Osteocyte (in vitro differentiated cells): ENCODE data around the gene ATG2B. TPM values are rescaled to one million over a fixed set of nuclear protein-coding genes. Genes with fewer than 3 reads are reported as not detected.

ENCODE experiments used
- DNase-seq: peaks from one replicate; pipeline ENCODE4 v3.0.0; 2021; ENCODE audit warnings: mixed read lengths; ENCODE audit not compliant: unreplicated experiment; ENCODE audit errors: extremely low spot score
- H3K27ac Mint-ChIP-seq: one replicate; pipeline ENCODE4 v1.8.0; 2021; ENCODE audit warnings: mild to moderate bottlenecking, mixed read lengths; ENCODE audit not compliant: unreplicated experiment
- H3K27me3 Mint-ChIP-seq: one replicate; pipeline ENCODE4 v1.8.0; 2021; ENCODE audit warnings: mixed read lengths; ENCODE audit not compliant: unreplicated experiment
- H3K36me3 Mint-ChIP-seq: one replicate; pipeline ENCODE4 v1.8.0; 2021; ENCODE audit warnings: mixed read lengths; ENCODE audit not compliant: unreplicated experiment
- H3K4me1 Mint-ChIP-seq: one replicate; pipeline ENCODE4 v1.8.0; 2021; ENCODE audit warnings: mixed read lengths; ENCODE audit not compliant: unreplicated experiment
- H3K4me3 Mint-ChIP-seq: one replicate; pipeline ENCODE4 v1.8.0; 2021; ENCODE audit warnings: mild to moderate bottlenecking, moderate library complexity, mixed read lengths; ENCODE audit not compliant: unreplicated experiment
- H3K9me3 Mint-ChIP-seq: one replicate; pipeline ENCODE4 v1.8.0; 2021; ENCODE audit warnings: mixed read lengths; ENCODE audit not compliant: unreplicated experiment
- total RNA-seq: library from RNA; stranded (reverse); gene quantifications from 2 replicates; pipeline ENCODE4 v1.2.1, GENCODE V29; 2021
- TF ChIP-seq, protein P1 (sequence below): fragments of 200-600 bp; sonication (generic); IDR thresholded peaks from 2 replicates; pipeline ENCODE4 v1.5.0; 2021; ENCODE audit warnings: antibody characterized with exemption, mild to moderate bottlenecking, moderate library complexity

ATG2B gene
- total RNA-seq, 1 donor from 2014 or later, result 26.9 TPM

DNA sequence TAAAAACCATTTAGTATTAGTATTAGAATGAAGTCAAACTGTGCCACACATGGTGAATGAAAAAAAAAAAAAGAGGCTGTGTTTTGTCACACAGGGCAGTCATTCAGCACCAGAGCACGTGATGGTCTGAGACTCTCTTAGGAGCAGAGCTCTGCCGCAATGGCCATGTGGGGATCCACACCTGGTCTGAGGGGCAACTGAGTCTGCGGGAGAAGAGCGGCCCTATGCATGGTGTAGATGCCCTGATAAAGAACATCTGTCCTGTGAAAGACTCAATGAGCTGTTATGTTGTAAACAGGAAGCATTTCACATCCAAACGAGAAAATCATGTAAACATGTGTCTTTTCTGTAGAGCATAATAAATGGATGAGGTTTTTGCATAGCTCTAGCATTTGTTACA lies 119.4 kb downstream of the ATG2B start:
- no peak overlapping the region for H3K4me3 Mint-ChIP-seq
- no peaks in the 10 kb centered on the region for H3K36me3 Mint-ChIP-seq
- no peak overlapping the region for H3K27ac Mint-ChIP-seq
- TF ChIP-seq, protein P1, sequence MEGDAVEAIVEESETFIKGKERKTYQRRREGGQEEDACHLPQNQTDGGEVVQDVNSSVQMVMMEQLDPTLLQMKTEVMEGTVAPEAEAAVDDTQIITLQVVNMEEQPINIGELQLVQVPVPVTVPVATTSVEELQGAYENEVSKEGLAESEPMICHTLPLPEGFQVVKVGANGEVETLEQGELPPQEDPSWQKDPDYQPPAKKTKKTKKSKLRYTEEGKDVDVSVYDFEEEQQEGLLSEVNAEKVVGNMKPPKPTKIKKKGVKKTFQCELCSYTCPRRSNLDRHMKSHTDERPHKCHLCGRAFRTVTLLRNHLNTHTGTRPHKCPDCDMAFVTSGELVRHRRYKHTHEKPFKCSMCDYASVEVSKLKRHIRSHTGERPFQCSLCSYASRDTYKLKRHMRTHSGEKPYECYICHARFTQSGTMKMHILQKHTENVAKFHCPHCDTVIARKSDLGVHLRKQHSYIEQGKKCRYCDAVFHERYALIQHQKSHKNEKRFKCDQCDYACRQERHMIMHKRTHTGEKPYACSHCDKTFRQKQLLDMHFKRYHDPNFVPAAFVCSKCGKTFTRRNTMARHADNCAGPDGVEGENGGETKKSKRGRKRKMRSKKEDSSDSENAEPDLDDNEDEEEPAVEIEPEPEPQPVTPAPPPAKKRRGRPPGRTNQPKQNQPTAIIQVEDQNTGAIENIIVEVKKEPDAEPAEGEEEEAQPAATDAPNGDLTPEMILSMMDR, result no peak
- H3K9me3 Mint-ChIP-seq, result no peaks in the 10 kb centered on the region
- no peak for DNase-seq
- peaks cover 6% of the 10 kb centered on the region for H3K27me3 Mint-ChIP-seq
- peaks cover 6% of the 10 kb centered on the region for H3K4me1 Mint-ChIP-seq

DNA sequence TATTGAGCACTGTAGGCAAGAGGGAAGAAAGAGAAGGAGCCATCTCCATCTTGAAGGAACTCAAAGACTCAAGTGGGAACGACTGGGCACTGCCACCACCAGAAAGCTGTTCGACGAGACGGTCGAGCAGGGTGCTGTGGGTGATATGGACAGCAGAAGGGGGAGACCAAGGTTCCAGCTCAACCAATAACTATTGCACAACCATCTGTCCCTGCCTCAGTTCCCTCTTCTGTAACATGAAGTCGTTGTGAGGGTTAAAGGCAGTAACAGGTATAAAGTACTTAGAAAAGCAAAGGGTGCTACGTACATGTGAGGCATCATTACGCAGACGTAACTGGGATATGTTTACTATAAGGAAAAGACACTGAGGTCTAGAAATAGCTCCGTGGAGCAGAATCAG lies 121.0 kb downstream of the ATG2B start:
- Mint-ChIP-seq H3K4me1 (peaks cover 6% of the 10 kb centered on the region), H3K4me3 (no peak overlapping the region), H3K27ac (no peak overlapping the region), H3K9me3 (no peaks in the 10 kb centered on the region), H3K27me3 (peaks cover 6% of the 10 kb centered on the region), H3K36me3 (no peaks in the 10 kb centered on the region)
- TF ChIP-seq, protein P1, result no peak
- DNase-seq, result no peak

DNA sequence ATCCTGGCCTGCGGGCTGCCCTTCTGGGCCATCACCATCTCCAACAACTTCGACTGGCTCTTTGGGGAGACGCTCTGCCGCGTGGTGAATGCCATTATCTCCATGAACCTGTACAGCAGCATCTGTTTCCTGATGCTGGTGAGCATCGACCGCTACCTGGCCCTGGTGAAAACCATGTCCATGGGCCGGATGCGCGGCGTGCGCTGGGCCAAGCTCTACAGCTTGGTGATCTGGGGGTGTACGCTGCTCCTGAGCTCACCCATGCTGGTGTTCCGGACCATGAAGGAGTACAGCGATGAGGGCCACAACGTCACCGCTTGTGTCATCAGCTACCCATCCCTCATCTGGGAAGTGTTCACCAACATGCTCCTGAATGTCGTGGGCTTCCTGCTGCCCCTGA lies 122.5 kb downstream of the ATG2B start:
- TF ChIP-seq, protein P1, result no peak
- H3K9me3 Mint-ChIP-seq, result no peaks in the 10 kb centered on the region
- no peak for DNase-seq
- H3K27me3 Mint-ChIP-seq, result peaks cover 6% of the 10 kb centered on the region
- no peak overlapping the region for H3K27ac Mint-ChIP-seq
- no peaks in the 10 kb centered on the region for H3K4me1 Mint-ChIP-seq
- H3K36me3 Mint-ChIP-seq, result no peaks in the 10 kb centered on the region
- H3K4me3 Mint-ChIP-seq, result no peak overlapping the region

DNA sequence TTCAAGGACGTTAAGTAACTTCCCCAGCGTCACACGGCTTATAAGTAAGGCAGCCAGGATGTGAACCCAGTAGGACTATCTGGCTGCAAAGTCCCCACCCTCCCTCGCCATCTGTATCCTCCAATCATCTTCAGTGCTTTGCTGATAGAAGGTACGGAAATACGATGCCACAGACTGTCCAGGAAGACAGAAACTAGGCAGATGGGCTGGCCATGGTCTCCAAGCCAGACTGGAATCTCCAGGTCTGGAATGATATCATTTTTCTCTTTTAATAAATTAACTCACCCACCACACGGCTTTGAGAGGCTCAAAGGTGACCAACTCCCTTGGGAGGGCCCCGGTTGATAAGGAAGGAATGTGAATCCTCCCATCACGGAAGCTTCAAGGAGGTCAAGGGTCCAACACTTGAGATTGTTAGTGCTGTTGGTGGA lies 123.4 kb downstream of the ATG2B start:
- Mint-ChIP-seq H3K4me1 (no peaks in the 10 kb centered on the region), H3K27me3 (peaks cover 6% of the 10 kb centered on the region), H3K4me3 (no peak overlapping the region), H3K9me3 (no peaks in the 10 kb centered on the region), H3K27ac (no peak overlapping the region), H3K36me3 (no peaks in the 10 kb centered on the region)
- DNase-seq, result no peak
- TF ChIP-seq, protein P1, result no peak

DNA sequence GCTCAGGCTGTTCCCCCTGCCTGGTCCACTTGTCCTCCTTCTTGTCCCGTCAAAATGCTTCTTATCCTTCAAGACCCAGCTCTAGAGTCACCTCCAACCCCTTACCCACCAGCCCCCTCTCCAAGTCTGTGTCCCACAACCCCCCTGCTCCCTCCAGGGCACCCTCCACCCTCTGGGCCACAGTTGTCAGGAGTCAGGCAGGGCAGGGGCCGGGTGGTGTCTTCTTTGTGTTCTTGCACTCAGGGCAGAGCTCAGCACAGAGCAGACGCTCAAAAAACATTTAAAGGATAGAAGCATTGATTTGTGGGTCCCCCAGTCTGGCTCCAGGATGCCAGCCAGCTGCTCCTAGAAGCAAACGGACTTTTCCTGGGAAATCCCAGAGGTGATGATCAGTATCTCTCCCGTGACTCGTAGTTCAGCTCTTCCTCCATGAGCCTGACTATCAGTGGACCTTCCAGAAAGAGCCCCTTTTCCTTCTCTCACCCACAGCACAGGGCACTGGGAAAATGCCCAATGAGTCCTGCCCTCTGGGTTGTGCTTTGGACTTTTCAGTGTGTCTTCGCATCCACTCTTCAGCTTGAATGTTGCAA lies 124.4 kb downstream of the ATG2B start:
- Mint-ChIP-seq H3K36me3 (no peaks in the 10 kb centered on the region), H3K9me3 (no peaks in the 10 kb centered on the region), H3K27me3 (peaks cover 6% of the 10 kb centered on the region), H3K4me1 (no peaks in the 10 kb centered on the region), H3K27ac (no peak overlapping the region), H3K4me3 (no peak overlapping the region)
- DNase-seq, result no peak
- TF ChIP-seq, protein P1, result no peak
